Osteoblast (primary cell): ENCODE results near the gene DLG2. TPM values are rescaled to one million over a fixed set of nuclear protein-coding genes. Genes with fewer than 3 reads are reported as not detected.

Experiments
- DNase-seq: peaks from one replicate; pipeline ENCODE4 v3.0.0; 2011; ENCODE audit warnings: low spot score, mixed read lengths; ENCODE audit not compliant: insufficient read length; ENCODE audit errors: missing footprints
- H2AFZ ChIP-seq: 2 replicates; pipeline ENCODE4 v1.6.0; 2011; ENCODE audit warnings: mild to moderate bottlenecking, low read length
- H3K27ac ChIP-seq: 2 replicates; pipeline ENCODE4 v1.5.1; 2011; ENCODE audit warnings: mild to moderate bottlenecking, low read depth, low read length, moderate library complexity
- H3K27me3 ChIP-seq: 2 replicates; pipeline ENCODE4 v1.6.0; 2012; ENCODE audit warnings: mild to moderate bottlenecking, control low read depth, inconsistent platforms, low read length, moderate library complexity; ENCODE audit not compliant: insufficient read depth
- H3K36me3 ChIP-seq: 2 replicates; pipeline ENCODE4 v1.5.1; 2011; ENCODE audit warnings: mild to moderate bottlenecking, low read length, control low read depth, moderate library complexity; ENCODE audit not compliant: insufficient read depth
- H3K4me1 ChIP-seq: 2 replicates; pipeline ENCODE4 v1.5.1; 2011; ENCODE audit warnings: mild to moderate bottlenecking, low read length, control low read depth, moderate library complexity; ENCODE audit not compliant: insufficient read depth
- H3K4me2 ChIP-seq: 2 replicates; pipeline ENCODE4 v1.6.0; 2011; ENCODE audit warnings: mild to moderate bottlenecking, low read length; ENCODE audit not compliant: insufficient read depth
- H3K4me3 ChIP-seq: fragments of 200-600 bp; sonication (generic); 3 replicates; pipeline ENCODE4 v1.5.1; 2012; ENCODE audit warnings: mild to moderate bottlenecking, low read length, inconsistent platforms; ENCODE audit not compliant: insufficient read depth
- H3K79me2 ChIP-seq: 2 replicates; pipeline ENCODE4 v1.6.0; 2012; ENCODE audit warnings: mild to moderate bottlenecking, low read length, control low read depth, inconsistent platforms; ENCODE audit not compliant: insufficient read depth
- H3K9me3 ChIP-seq: 2 replicates; pipeline ENCODE4 v1.5.1; 2011; ENCODE audit warnings: low read depth, low read length, control low read depth
- H4K20me1 ChIP-seq: 2 replicates; pipeline ENCODE4 v1.6.0; 2012; ENCODE audit warnings: mild to moderate bottlenecking, low read length, control low read depth; ENCODE audit not compliant: insufficient read depth
- total RNA-seq: library from RNA; depleted of rRNA; stranded (reverse); fragments of >200 nt; gene quantifications from 2 replicates; pipeline ENCODE4 v1.2.3, GENCODE V29; 2012
- TF ChIP-seq, protein P1 (sequence below): IDR thresholded peaks from 2 replicates; pipeline ENCODE4 v1.5.1; 2011; ENCODE audit warnings: mild to moderate bottlenecking, low read depth, low read length, moderate library complexity; ENCODE audit errors: extremely low read depth

DLG2 gene
- total RNA-seq, 1 donor, result 3.3 TPM

DNA sequence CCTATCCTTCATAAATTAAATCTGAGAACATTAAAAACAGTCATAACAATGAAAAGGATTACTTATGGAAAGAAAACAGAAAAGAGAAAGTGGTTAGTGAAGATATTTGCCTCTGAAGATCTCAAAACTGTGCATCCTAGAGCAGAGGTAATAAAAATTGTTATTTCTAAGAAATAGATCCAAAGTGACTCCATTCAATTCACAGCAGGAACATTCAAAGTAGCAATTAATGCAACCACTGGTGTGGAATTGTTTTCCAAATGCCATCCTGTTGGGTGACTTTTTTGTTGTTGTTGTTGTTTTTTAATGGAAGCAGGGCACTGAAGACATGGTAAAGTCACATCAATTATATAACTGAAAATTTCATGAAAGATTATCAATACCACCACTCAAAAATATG, 1201.5 kb downstream of the DLG2 start:
- TF ChIP-seq, protein P1, sequence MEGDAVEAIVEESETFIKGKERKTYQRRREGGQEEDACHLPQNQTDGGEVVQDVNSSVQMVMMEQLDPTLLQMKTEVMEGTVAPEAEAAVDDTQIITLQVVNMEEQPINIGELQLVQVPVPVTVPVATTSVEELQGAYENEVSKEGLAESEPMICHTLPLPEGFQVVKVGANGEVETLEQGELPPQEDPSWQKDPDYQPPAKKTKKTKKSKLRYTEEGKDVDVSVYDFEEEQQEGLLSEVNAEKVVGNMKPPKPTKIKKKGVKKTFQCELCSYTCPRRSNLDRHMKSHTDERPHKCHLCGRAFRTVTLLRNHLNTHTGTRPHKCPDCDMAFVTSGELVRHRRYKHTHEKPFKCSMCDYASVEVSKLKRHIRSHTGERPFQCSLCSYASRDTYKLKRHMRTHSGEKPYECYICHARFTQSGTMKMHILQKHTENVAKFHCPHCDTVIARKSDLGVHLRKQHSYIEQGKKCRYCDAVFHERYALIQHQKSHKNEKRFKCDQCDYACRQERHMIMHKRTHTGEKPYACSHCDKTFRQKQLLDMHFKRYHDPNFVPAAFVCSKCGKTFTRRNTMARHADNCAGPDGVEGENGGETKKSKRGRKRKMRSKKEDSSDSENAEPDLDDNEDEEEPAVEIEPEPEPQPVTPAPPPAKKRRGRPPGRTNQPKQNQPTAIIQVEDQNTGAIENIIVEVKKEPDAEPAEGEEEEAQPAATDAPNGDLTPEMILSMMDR, result no peak
- H3K27me3 ChIP-seq, result no peaks in the 10 kb centered on the region
- H2AFZ ChIP-seq, result no peak overlapping the region
- H3K4me3 ChIP-seq, result no peak overlapping the region
- H3K79me2 ChIP-seq, result no peaks in the 10 kb centered on the region
- no peaks in the 10 kb centered on the region for H3K36me3 ChIP-seq
- no peak for DNase-seq
- no peaks in the 10 kb centered on the region for H3K4me1 ChIP-seq
- H3K4me2 ChIP-seq, result no peak overlapping the region
- H3K27ac ChIP-seq, result no peak overlapping the region
- no peaks in the 10 kb centered on the region for H3K9me3 ChIP-seq
- no peaks in the 10 kb centered on the region for H4K20me1 ChIP-seq

DNA sequence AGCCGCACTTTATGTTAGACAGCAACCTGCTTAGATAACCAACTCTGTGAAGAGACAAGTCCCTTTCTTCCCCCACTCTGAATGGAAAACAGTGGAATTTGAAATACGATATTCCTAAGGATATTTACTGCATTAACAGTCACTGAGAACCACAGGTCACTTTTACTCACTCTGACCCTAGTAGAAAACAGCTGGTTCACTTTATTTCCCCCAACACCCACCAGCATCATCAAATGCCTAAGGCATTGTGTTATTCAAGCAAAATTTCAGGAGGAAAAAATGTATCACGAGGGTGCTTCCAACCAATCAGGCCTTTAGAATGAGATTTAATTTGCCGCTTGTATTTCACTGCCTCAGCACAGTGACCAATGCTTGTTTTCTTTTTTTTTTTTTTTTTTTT, 1206.9 kb downstream of the DLG2 start:
- Histone ChIP-seq H3K36me3 (no peaks in the 10 kb centered on the region), H3K27me3 (no peaks in the 10 kb centered on the region), H3K27ac (no peak overlapping the region), H4K20me1 (no peaks in the 10 kb centered on the region), H3K4me2 (no peak overlapping the region), H3K4me1 (no peaks in the 10 kb centered on the region), H3K9me3 (no peaks in the 10 kb centered on the region), H2AFZ (no peak overlapping the region), H3K79me2 (no peaks in the 10 kb centered on the region), H3K4me3 (no peak overlapping the region)
- no peak for DNase-seq
- TF ChIP-seq, protein P1, result no peak

DNA sequence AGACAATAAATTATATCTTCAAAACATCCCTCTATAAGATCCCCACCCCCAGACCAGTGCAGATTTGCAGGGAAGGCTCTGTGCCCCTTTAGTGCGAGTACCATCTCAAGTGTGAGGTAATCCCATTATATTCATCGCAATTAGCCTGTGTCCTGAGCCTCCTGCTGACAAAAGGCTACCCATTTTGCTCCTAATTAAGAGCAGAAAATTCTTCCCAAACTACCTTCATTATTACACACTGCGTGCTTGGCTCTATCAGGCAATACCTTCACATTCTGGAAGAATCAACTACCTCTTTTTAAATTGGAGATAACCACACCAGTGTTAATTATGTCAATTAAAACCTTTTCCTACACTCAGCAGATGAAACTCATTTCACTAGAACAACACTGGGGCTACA, 1207.5 kb downstream of the DLG2 start:
- H3K79me2 ChIP-seq, result no peaks in the 10 kb centered on the region
- H3K36me3 ChIP-seq, result no peaks in the 10 kb centered on the region
- H3K4me1 ChIP-seq, result no peaks in the 10 kb centered on the region
- H3K4me2 ChIP-seq, result no peak overlapping the region
- no peaks in the 10 kb centered on the region for H4K20me1 ChIP-seq
- H3K27ac ChIP-seq, result no peak overlapping the region
- no peaks in the 10 kb centered on the region for H3K27me3 ChIP-seq
- peak; percentile 19 for DNase-seq
- TF ChIP-seq, protein P1, result no peak
- no peak overlapping the region for H3K4me3 ChIP-seq
- no peaks in the 10 kb centered on the region for H3K9me3 ChIP-seq
- no peak overlapping the region for H2AFZ ChIP-seq

DNA sequence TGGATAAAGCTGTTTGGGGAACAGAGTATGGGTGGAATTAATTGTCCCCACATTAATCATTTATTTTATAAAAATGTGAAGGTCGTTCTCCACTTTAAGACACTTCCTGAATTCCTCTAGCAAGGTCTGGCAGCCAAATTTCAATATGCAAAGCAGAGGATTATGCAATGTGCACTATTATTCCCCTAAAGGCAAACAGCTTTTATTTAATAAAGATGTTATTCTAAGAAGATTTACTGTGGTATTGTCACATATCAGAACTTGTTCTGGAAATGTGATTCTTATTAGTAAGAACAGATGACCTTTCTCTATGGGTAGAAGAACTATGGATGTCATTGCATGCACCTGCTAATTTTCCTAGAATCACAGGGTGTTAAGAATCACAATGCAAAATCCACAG, 1212.2 kb downstream of the DLG2 start:
- no peaks in the 10 kb centered on the region for H3K27me3 ChIP-seq
- no peak overlapping the region for H3K27ac ChIP-seq
- no peak for DNase-seq
- TF ChIP-seq, protein P1, result no peak
- no peak overlapping the region for H2AFZ ChIP-seq
- H3K9me3 ChIP-seq, result no peaks in the 10 kb centered on the region
- no peaks in the 10 kb centered on the region for H3K4me1 ChIP-seq
- no peak overlapping the region for H3K4me3 ChIP-seq
- no peaks in the 10 kb centered on the region for H3K36me3 ChIP-seq
- H3K79me2 ChIP-seq, result no peaks in the 10 kb centered on the region
- H4K20me1 ChIP-seq, result no peaks in the 10 kb centered on the region
- no peak overlapping the region for H3K4me2 ChIP-seq
